K562 (cell line): ENCODE results near the gene ACKR2. TPM values are rescaled to one million over a fixed set of nuclear protein-coding genes. Genes with fewer than 3 reads are reported as not detected.
A peak's percentile ranks its signal among the peaks of the same experiment; 100 is the strongest.

Experiments
- CCNT2 ChIP-seq: IDR thresholded peaks from 2 replicates; pipeline ENCODE4 v1.6.1; 2011; ENCODE audit warnings: borderline replicate concordance, low read depth, mild to moderate bottlenecking, moderate library complexity, mixed read lengths, low read length; ENCODE audit not compliant: insufficient read length; ENCODE audit errors: extremely low read depth
- CHCHD3 ChIP-seq: fragments of 250-450 bp; sonication (Bioruptor Pico); IDR thresholded peaks from 2 replicates; pipeline ENCODE4 v2.1.2; 2022; ENCODE audit warnings: mild to moderate bottlenecking
- FOXA3 ChIP-seq, 2 experiments: fragments of 450-650 bp in 1 of 2; sonication (generic) in 1 of 2; formaldehyde crosslinking; IDR thresholded peaks in 1 of 2; conservative IDR thresholded peaks in 1 of 2; 2 replicates each; pipeline versions ENCODE4 v1.4.0 to v1.8.0; 2020 to 2022; ENCODE audit warnings: mild to moderate bottlenecking in 2 of 2, missing genetic modification reagents in 1 of 2
- KLF1 ChIP-seq: fragments of 450-650 bp; IDR thresholded peaks from 2 replicates; pipeline ENCODE4 v1.6.1; 2016; ENCODE audit warnings: missing genetic modification characterization, missing compliant biosample characterization
- MAZ ChIP-seq, 2 experiments: fragments of 450-650 bp in 1 of 2; sonication (generic) in 1 of 2; formaldehyde crosslinking; IDR thresholded peaks in 1 of 2; conservative IDR thresholded peaks in 1 of 2; 2 replicates each; pipeline versions ENCODE4 v1.4.0 to v1.5.0; 2020; ENCODE audit warnings: mild to moderate bottlenecking in 1 of 2, missing genetic modification reagents in 1 of 2
- MEIS2 ChIP-seq: fragments of 450-650 bp; IDR thresholded peaks from 2 replicates; pipeline ENCODE4 v1.6.1; 2014; ENCODE audit warnings: mild to moderate bottlenecking; ENCODE audit not compliant: partially characterized antibody
- NFATC3 ChIP-seq: fragments of 450-650 bp; IDR thresholded peaks from 2 replicates; pipeline ENCODE4 v1.6.1; 2017; ENCODE audit warnings: mild to moderate bottlenecking
- POLR2H ChIP-seq: IDR thresholded peaks from 2 replicates; pipeline ENCODE4 v1.6.1; 2016; ENCODE audit warnings: missing genetic modification characterization, low read depth, mild to moderate bottlenecking, control low read depth, missing compliant biosample characterization, moderate library complexity
- POLR3A ChIP-seq: IDR thresholded peaks from 2 replicates; pipeline ENCODE4 v1.6.1; 2011; ENCODE audit warnings: borderline replicate concordance, mild to moderate bottlenecking, moderate library complexity; ENCODE audit not compliant: insufficient read length, insufficient read depth; ENCODE audit errors: extremely low read depth
- PPARD ChIP-seq: fragments of 250-450 bp; sonication (Bioruptor Pico); IDR thresholded peaks from 2 replicates; pipeline ENCODE4 v1.8.0; 2022; ENCODE audit warnings: inconsistent platforms, mild to moderate bottlenecking, moderate library complexity
- STAT5B ChIP-seq: fragments of 250-450 bp; sonication (Bioruptor Pico); IDR thresholded peaks from 2 replicates; pipeline ENCODE4 v1.8.0; 2021; ENCODE audit warnings: mild to moderate bottlenecking, inconsistent platforms
- TAL1 ChIP-seq: fragments of 450-650 bp; IDR thresholded peaks from 2 replicates; pipeline ENCODE4 v1.6.1; 2016; ENCODE audit warnings: mild to moderate bottlenecking
- TOE1 ChIP-seq, 2 experiments: fragments of 450-650 bp in 1 of 2; sonication (generic) in 1 of 2; formaldehyde crosslinking in 1 of 2; IDR thresholded peaks; 2 replicates each; pipeline versions ENCODE4 v1.7.1 to v1.8.0; 2016 to 2022; ENCODE audit warnings: borderline replicate concordance in 2 of 2, mild to moderate bottlenecking in 2 of 2, antibody characterized with exemption in 1 of 2, inconsistent platforms in 1 of 2, low read depth in 1 of 2, missing genetic modification reagents in 1 of 2, moderate library complexity in 1 of 2
- ZBTB7A ChIP-seq: IDR thresholded peaks from 2 replicates; pipeline ENCODE4 v1.6.1; 2011; ENCODE audit warnings: low read depth, mild to moderate bottlenecking, low read length, moderate library complexity, borderline replicate concordance; ENCODE audit not compliant: control insufficient read depth
- ZKSCAN8 ChIP-seq: fragments of 200-800 bp; sonication (Bioruptor generic); IDR thresholded peaks from 2 replicates; pipeline ENCODE4 v1.6.1; 2016; ENCODE audit warnings: missing genetic modification characterization, missing compliant biosample characterization
- ZNF699 ChIP-seq: fragments of 250-450 bp; sonication (Bioruptor Pico); IDR thresholded peaks from 2 replicates; pipeline ENCODE4 v1.8.0; 2021; ENCODE audit warnings: mild to moderate bottlenecking, moderate library complexity; ENCODE audit not compliant: insufficient replicate concordance
- polyA plus RNA-seq, 8 experiments: library from polyadenylated mRNA; depleted of rRNA in 4 of 8; stranded (reverse) in 5 of 8; unstranded in 3 of 8; fragments of >200 nt; fragmentation: Nextera tagmentation in 2 of 8; fragmentation: Illumina TruSeq in 1 of 8; extraction: Ambion mirVana in 2 of 8; extraction: Trizol in 1 of 8; gene quantifications; 2 replicates each; pipeline versions ENCODE4 v1.2.1 to v1.2.3, GENCODE V29; 2011 to 2014; ENCODE audit warnings: inconsistent platforms in 1 of 8, missing spikeins in 1 of 8
- total RNA-seq, 7 experiments: library from RNA; depleted of rRNA in 6 of 7; stranded (reverse); fragments of >200 nt in 6 of 7; fragmentation: Illumina TruSeq in 2 of 7; extraction: Trizol in 2 of 7; gene quantifications; 2 replicates each; pipeline versions ENCODE4 v1.2.1 to v1.2.3, GENCODE V29; 2011 to 2021; ENCODE audit warnings: low replicate concordance in 1 of 7
- TF ChIP-seq, protein P1 (sequence below): sonication (generic); formaldehyde crosslinking; IDR thresholded peaks from 2 replicates; pipeline ENCODE4 v1.8.1; 2023; ENCODE audit warnings: missing genetic modification reagents, mild to moderate bottlenecking, borderline replicate concordance
- TF ChIP-seq, protein P2 (sequence below): sonication (generic); formaldehyde crosslinking; IDR thresholded peaks from 2 replicates; pipeline ENCODE4 v1.8.1; 2023; ENCODE audit warnings: mild to moderate bottlenecking, missing genetic modification reagents
- TF ChIP-seq, protein P3 (sequence below): fragments of 450-650 bp; IDR thresholded peaks from 2 replicates; pipeline ENCODE4 v1.6.1; 2018; ENCODE audit warnings: mild to moderate bottlenecking, low read depth; ENCODE audit not compliant: partially characterized antibody

Gene ACKR2
- total and polyA plus RNA-seq, 9 of the 15 experiments (the other 6 are each of a cell fraction or from before 2014, with no cell fraction given): 0.03 to 0.69 (median 0.25) TPM; not detected in 1

DNA sequence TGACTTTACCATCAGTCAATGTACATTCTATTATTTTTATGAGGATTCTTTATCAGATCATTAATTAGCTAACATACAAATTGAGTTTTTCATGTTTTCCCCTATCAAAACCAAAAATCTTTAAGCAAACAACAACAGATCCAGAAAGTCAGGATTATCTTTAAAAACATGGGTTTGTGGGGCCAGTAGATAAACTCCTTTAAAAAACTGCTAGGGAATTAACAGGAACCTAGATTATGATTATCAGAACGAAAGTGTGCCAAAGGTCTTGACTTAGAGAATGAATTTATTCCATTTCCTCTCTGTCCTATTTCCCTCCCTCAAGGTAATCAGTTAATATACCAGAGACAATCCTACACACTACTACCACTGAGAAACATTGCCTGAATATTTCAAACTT, 23.0 kb upstream of the ACKR2 start (continued):
- TF ChIP-seq, protein P1, sequence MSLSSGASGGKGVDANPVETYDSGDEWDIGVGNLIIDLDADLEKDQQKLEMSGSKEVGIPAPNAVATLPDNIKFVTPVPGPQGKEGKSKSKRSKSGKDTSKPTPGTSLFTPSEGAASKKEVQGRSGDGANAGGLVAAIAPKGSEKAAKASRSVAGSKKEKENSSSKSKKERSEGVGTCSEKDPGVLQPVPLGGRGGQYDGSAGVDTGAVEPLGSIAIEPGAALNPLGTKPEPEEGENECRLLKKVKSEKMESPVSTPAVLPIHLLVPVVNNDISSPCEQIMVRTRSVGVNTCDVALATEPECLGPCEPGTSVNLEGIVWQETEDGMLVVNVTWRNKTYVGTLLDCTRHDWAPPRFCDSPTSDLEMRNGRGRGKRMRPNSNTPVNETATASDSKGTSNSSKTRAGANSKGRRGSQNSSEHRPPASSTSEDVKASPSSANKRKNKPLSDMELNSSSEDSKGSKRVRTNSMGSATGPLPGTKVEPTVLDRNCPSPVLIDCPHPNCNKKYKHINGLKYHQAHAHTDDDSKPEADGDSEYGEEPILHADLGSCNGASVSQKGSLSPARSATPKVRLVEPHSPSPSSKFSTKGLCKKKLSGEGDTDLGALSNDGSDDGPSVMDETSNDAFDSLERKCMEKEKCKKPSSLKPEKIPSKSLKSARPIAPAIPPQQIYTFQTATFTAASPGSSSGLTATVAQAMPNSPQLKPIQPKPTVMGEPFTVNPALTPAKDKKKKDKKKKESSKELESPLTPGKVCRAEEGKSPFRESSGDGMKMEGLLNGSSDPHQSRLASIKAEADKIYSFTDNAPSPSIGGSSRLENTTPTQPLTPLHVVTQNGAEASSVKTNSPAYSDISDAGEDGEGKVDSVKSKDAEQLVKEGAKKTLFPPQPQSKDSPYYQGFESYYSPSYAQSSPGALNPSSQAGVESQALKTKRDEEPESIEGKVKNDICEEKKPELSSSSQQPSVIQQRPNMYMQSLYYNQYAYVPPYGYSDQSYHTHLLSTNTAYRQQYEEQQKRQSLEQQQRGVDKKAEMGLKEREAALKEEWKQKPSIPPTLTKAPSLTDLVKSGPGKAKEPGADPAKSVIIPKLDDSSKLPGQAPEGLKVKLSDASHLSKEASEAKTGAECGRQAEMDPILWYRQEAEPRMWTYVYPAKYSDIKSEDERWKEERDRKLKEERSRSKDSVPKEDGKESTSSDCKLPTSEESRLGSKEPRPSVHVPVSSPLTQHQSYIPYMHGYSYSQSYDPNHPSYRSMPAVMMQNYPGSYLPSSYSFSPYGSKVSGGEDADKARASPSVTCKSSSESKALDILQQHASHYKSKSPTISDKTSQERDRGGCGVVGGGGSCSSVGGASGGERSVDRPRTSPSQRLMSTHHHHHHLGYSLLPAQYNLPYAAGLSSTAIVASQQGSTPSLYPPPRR (CRISPR knock-in tag): no peak
- TF ChIP-seq, protein P2, sequence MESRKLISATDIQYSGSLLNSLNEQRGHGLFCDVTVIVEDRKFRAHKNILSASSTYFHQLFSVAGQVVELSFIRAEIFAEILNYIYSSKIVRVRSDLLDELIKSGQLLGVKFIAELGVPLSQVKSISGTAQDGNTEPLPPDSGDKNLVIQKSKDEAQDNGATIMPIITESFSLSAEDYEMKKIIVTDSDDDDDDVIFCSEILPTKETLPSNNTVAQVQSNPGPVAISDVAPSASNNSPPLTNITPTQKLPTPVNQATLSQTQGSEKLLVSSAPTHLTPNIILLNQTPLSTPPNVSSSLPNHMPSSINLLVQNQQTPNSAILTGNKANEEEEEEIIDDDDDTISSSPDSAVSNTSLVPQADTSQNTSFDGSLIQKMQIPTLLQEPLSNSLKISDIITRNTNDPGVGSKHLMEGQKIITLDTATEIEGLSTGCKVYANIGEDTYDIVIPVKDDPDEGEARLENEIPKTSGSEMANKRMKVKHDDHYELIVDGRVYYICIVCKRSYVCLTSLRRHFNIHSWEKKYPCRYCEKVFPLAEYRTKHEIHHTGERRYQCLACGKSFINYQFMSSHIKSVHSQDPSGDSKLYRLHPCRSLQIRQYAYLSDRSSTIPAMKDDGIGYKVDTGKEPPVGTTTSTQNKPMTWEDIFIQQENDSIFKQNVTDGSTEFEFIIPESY (CRISPR knock-in tag): no peak
- TF ChIP-seq NFATC3 (no peak), KLF1 (no peak), STAT5B (CRISPR knock-in tag) (no peak), CCNT2 (peak; percentile 71), POLR3A (no peak), TOE1 (IDR thresholded peaks at IDR 0.05; ENCODE audit: borderline replicate concordance) (no peak), TOE1 (CRISPR knock-in tag; IDR thresholded peaks at IDR 0.05; ENCODE audit: borderline replicate concordance, low read depth) (no peak), TAL1 (peak; percentile 87), PPARD (no peak), ZNF699 (CRISPR knock-in tag) (no peak), MAZ (CRISPR knock-in tag; conservative IDR thresholded peaks at IDR 0.05 in 1 of 2, IDR thresholded peaks at IDR 0.05 in 1 of 2) (no peak), ZKSCAN8 (CRISPR knock-in tag) (no peak), POLR2H (no peak), ZBTB7A (no peak), MEIS2 (no peak), FOXA3 (CRISPR knock-in tag; conservative IDR thresholded peaks at IDR 0.05 in 1 of 2, IDR thresholded peaks at IDR 0.05 in 1 of 2) (peak in 1 of 2 experiments; percentile 93; a peak in 2 of 4 replicates), CHCHD3 (CRISPR knock-in tag) (no peak)
- TF ChIP-seq, protein P3, sequence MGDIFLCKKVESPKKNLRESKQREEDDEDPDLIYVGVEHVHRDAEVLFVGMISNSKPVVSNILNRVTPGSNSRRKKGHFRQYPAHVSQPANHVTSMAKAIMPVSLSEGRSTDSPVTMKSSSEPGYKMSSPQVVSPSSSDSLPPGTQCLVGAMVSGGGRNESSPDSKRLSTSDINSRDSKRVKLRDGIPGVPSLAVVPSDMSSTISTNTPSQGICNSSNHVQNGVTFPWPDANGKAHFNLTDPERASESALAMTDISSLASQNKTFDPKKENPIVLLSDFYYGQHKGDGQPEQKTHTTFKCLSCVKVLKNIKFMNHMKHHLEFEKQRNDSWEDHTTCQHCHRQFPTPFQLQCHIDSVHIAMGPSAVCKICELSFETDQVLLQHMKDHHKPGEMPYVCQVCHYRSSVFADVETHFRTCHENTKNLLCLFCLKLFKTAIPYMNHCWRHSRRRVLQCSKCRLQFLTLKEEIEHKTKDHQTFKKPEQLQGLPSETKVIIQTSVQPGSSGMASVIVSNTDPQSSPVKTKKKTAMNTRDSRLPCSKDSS: no peak
